Activated T-helper 2 cell treated with anti-CD3 and anti-CD28 coated beads, Interferon-gamma antibody, Interleukin-2, Interleukin-4, amounts not matched to agents 10 μg/mL and 5 μg/mL and 100 μg/mL, durations not matched to agents 14 hours and 24 hours and 36 hours (primary cell): Measurements from ENCODE around the gene OR56A4. TPM values are rescaled to one million over a fixed set of nuclear protein-coding genes. Genes with fewer than 3 reads are reported as not detected.

ENCODE experiments used
- total RNA-seq: library from RNA; stranded (reverse); gene quantifications from 2 replicates; pipeline ENCODE4 v1.2.3, GENCODE V29; 2022

OR56A4 gene
- total RNA-seq, 1 donor from 2014 or later = not detected

Other genes with a start within 250 kb of the OR56A4 start
- not detected in 2 replicates for gene OR52N5, start 223.6 kb downstream of the OR56A4 start, total RNA-seq
- not detected in 2 replicates for gene OR52N1, start 215.7 kb downstream of the OR56A4 start, total RNA-seq
- gene OR52N2, start 198.0 kb downstream of the OR56A4 start, total RNA-seq = not detected in 2 replicates
- gene OR52E6, start 165.0 kb downstream of the OR56A4 start, total RNA-seq = not detected in 2 replicates
- not detected in 2 replicates for gene OR52E8, start 149.3 kb downstream of the OR56A4 start, total RNA-seq
- not detected in 2 replicates for gene OR52E4, start 126.3 kb downstream of the OR56A4 start, total RNA-seq
- gene OR52E5, start 113.7 kb downstream of the OR56A4 start, total RNA-seq = not detected in 2 replicates
- gene OR56A3, start 64.7 kb downstream of the OR56A4 start, total RNA-seq = not detected in 2 replicates
- gene OR56A5, start 38.5 kb downstream of the OR56A4 start, total RNA-seq = not detected in 2 replicates
- not detected in 2 replicates for gene OR52L1, start 20.0 kb downstream of the OR56A4 start, total RNA-seq
- not detected in 2 replicates for gene OR56A1, start 23.8 kb upstream of the OR56A4 start, total RNA-seq
- gene OR56B4, start 100.7 kb upstream of the OR56A4 start, total RNA-seq = not detected in 2 replicates
- not detected in 2 replicates for gene OR52B2, start 163.4 kb upstream of the OR56A4 start, total RNA-seq
- not detected in 2 replicates for gene OR52W1, start 192.3 kb upstream of the OR56A4 start, total RNA-seq
- gene C11orf42, start 198.6 kb upstream of the OR56A4 start, total RNA-seq = not detected in 2 replicates
- gene FHIP1B, start 227.7 kb upstream of the OR56A4 start, total RNA-seq = 17.6 and 17.9 TPM in 2 replicates
- not detected in 2 replicates for gene CNGA4, start 232.1 kb upstream of the OR56A4 start, total RNA-seq